Parathyroid adenoma (tissue), 2 donors: Measurements from ENCODE around the gene FCER1A.

Source experiments
- H2AFZ ChIP-seq: fragments of 300-600 bp; sonication (generic); one replicate; pipeline ENCODE4 v1.7.0; 2017; ENCODE audit warnings: antibody characterized with exemption, mild to moderate bottlenecking
- H3K27ac ChIP-seq: fragments of 300-600 bp; sonication (generic); one replicate; pipeline ENCODE4 v1.7.0; 2017
- H3K27me3 ChIP-seq: fragments of 300-600 bp; sonication (generic); one replicate; pipeline ENCODE4 v1.7.0; 2017; ENCODE audit warnings: low read length; ENCODE audit not compliant: control insufficient read depth, insufficient read depth
- H3K36me3 ChIP-seq: fragments of 300-600 bp; sonication (generic); one replicate; pipeline ENCODE4 v1.7.0; 2017; ENCODE audit warnings: low read length; ENCODE audit not compliant: control insufficient read depth, insufficient read depth
- H3K4me1 ChIP-seq: fragments of 300-600 bp; sonication (generic); one replicate; pipeline ENCODE4 v1.7.0; 2017; ENCODE audit warnings: control low read depth
- H3K4me2 ChIP-seq: fragments of 300-600 bp; sonication (generic); one replicate; pipeline ENCODE4 v1.7.0; 2017; ENCODE audit warnings: low read length
- H3K4me3 ChIP-seq: fragments of 300-600 bp; sonication (generic); one replicate; pipeline ENCODE4 v1.7.0; 2017; ENCODE audit warnings: low read depth, low read length
- H3K79me2 ChIP-seq: fragments of 300-600 bp; sonication (generic); one replicate; pipeline ENCODE4 v1.7.0; 2017; ENCODE audit warnings: control low read depth
- H3K9ac ChIP-seq: fragments of 300-600 bp; sonication (generic); one replicate; pipeline ENCODE4 v1.7.0; 2017; ENCODE audit warnings: mild to moderate bottlenecking
- H3K9me3 ChIP-seq: fragments of 300-600 bp; sonication (generic); one replicate; pipeline ENCODE4 v1.7.0; 2017; ENCODE audit warnings: low read length; ENCODE audit not compliant: control insufficient read depth
- CTCF ChIP-seq: fragments of 300-600 bp; sonication (generic); IDR thresholded peaks from one replicate; pipeline ENCODE4 v1.7.0; 2017; ENCODE audit warnings: antibody characterized with exemption, mild to moderate bottlenecking
- donor health status: primary hyperparathyroidism.

Gene FCER1A

GRCh38 chr1:159275891-159276290 is 26.2 kb upstream of the FCER1A start:
- H3K4me2 ChIP-seq, result no peak overlapping the region
- no peak overlapping the region for H2AFZ ChIP-seq
- H3K4me3 ChIP-seq, result no peak overlapping the region
- H3K27ac ChIP-seq, result no peak overlapping the region
- H3K79me2 ChIP-seq, result no peaks in the 10 kb centered on the region
- H3K9ac ChIP-seq, result no peak overlapping the region
- no peaks in the 10 kb centered on the region for H3K9me3 ChIP-seq
- H3K27me3 ChIP-seq, result no peaks in the 10 kb centered on the region
- H3K36me3 ChIP-seq, result no peaks in the 10 kb centered on the region
- TF ChIP-seq CTCF, result no peak
- no peaks in the 10 kb centered on the region for H3K4me1 ChIP-seq

GRCh38 chr1:159279773-159280172 is 22.4 kb upstream of the FCER1A start:
- H3K4me3 ChIP-seq, result no peak overlapping the region
- no peak for TF ChIP-seq CTCF
- no peak overlapping the region for H2AFZ ChIP-seq
- H3K9ac ChIP-seq, result no peak overlapping the region
- H3K36me3 ChIP-seq, result no peaks in the 10 kb centered on the region
- H3K27ac ChIP-seq, result no peak overlapping the region
- no peaks in the 10 kb centered on the region for H3K79me2 ChIP-seq
- H3K4me1 ChIP-seq, result no peaks in the 10 kb centered on the region
- no peaks in the 10 kb centered on the region for H3K9me3 ChIP-seq
- no peaks in the 10 kb centered on the region for H3K27me3 ChIP-seq
- H3K4me2 ChIP-seq, result no peak overlapping the region

- Histone ChIP-seq H3K4me1 (no peaks in the 10 kb centered on the region), H3K27me3 (no peaks in the 10 kb centered on the region), H3K9ac (no peak overlapping the region), H3K36me3 (no peaks in the 10 kb centered on the region), H3K4me2 (no peak overlapping the region), H2AFZ (no peak overlapping the region), H3K4me3 (no peak overlapping the region), H3K9me3 (no peaks in the 10 kb centered on the region), H3K79me2 (no peaks in the 10 kb centered on the region), H3K27ac (no peak overlapping the region)
- no peak for TF ChIP-seq CTCF
Observed at GRCh38 chr1:159282118-159282517, 20.0 kb upstream of the FCER1A start.

GRCh38 chr1:159289060-159289459 is 13.1 kb upstream of the FCER1A start:
- no peak overlapping the region for H2AFZ ChIP-seq
- H3K79me2 ChIP-seq, result no peaks in the 10 kb centered on the region
- H3K4me2 ChIP-seq, result no peak overlapping the region

More at GRCh38 chr1:159289060-159289459, 13.1 kb upstream of the FCER1A start:
- peaks cover 3% of the 10 kb centered on the region for H3K27me3 ChIP-seq
- no peak overlapping the region for H3K27ac ChIP-seq
- no peak overlapping the region for H3K4me3 ChIP-seq
- H3K9me3 ChIP-seq, result no peaks in the 10 kb centered on the region
- TF ChIP-seq CTCF, result no peak
- H3K4me1 ChIP-seq, result no peaks in the 10 kb centered on the region
- no peak overlapping the region for H3K9ac ChIP-seq
- H3K36me3 ChIP-seq, result no peaks in the 10 kb centered on the region
